ENCODE measurements around the gene CLEC20A.

The CLEC20A gene

GRCh38 chr1:178498896-178499675 is 2.3 kb upstream of the CLEC20A start:
- DNase-seq: peak; percentile 55

- DNase-seq: peak; percentile 22
Measured at GRCh38 chr1:178497903-178498478, 1.2 kb upstream of the CLEC20A start.

- peak; percentile 53 for DNase-seq
Measured at GRCh38 chr1:178495741-178496409, 889 bp downstream of the CLEC20A start.

GRCh38 chr1:178495158-178495557 is 1.6 kb downstream of the CLEC20A start:
- peak; percentile 14 for DNase-seq

GRCh38 chr1:178494569-178494971 is 2.2 kb downstream of the CLEC20A start:
- DNase-seq: peak; percentile 58

- no peak for DNase-seq
Measured at GRCh38 chr1:178493301-178493741, 3.4 kb downstream of the CLEC20A start.

GRCh38 chr1:178492341-178492740 is 4.4 kb downstream of the CLEC20A start:
- DNase-seq: no peak

GRCh38 chr1:178491721-178492120 is 5.0 kb downstream of the CLEC20A start:
- no peak for DNase-seq

GRCh38 chr1:178490967-178491366 is 5.8 kb downstream of the CLEC20A start:
- DNase-seq: no peak

- peak; percentile 56 for DNase-seq
Measured at GRCh38 chr1:178490136-178490535, 6.6 kb downstream of the CLEC20A start.

GRCh38 chr1:178489399-178489798 is 7.4 kb downstream of the CLEC20A start:
- DNase-seq: no peak

- no peak for DNase-seq
Measured at GRCh38 chr1:178488393-178488792, 8.4 kb downstream of the CLEC20A start.

- no peak for DNase-seq
Measured at GRCh38 chr1:178487070-178487615, 9.6 kb downstream of the CLEC20A start.

- DNase-seq: no peak
Measured at GRCh38 chr1:178486100-178487069, 10.4 kb downstream of the CLEC20A start.

GRCh38 chr1:178485541-178485981 is 11.2 kb downstream of the CLEC20A start:
- DNase-seq: no peak

GRCh38 chr1:178484698-178485225 is 12.0 kb downstream of the CLEC20A start:
- DNase-seq: no peak

- DNase-seq: no peak
Measured at GRCh38 chr1:178483251-178483957, 13.4 kb downstream of the CLEC20A start.

GRCh38 chr1:178477841-178478240 is 18.9 kb downstream of the CLEC20A start:
- DNase-seq: no peak

GRCh38 chr1:178477373-178477772 is 19.4 kb downstream of the CLEC20A start:
- no peak for DNase-seq

GRCh38 chr1:178472531-178472930 is 24.2 kb downstream of the CLEC20A start:
- DNase-seq: no peak

GRCh38 chr1:178470411-178470960 is 26.3 kb downstream of the CLEC20A start:
- no peak for DNase-seq
